H1 (cell line): ENCODE measurements around the gene NRN1L. TPM values are rescaled to one million over a fixed set of nuclear protein-coding genes. Genes with fewer than 3 reads are reported as not detected.
A peak's percentile ranks its signal among the peaks of the same experiment; 100 is the strongest.

Experiments
- CTCF ChIA-PET: fragments of 300-600 bp; sonication (Branson Sonifier 250); formaldehyde crosslinking; loops from one replicate; lab custom pipeline; 2021; ENCODE audit not compliant: partially characterized antibody; lab: Charles Lee
- POLR2A ChIA-PET: fragments of 300-600 bp; sonication (Branson Sonifier 250); formaldehyde crosslinking; loops from one replicate; lab custom pipeline; 2021; ENCODE audit warnings: inconsistent platforms; ENCODE audit not compliant: partially characterized antibody; lab: Charles Lee
- DNase-seq, 2 experiments: peaks; one replicate each; pipeline versions ENCODE4 v3.0.0 to v3.0.0-alpha.2; 2010 to 2022; ENCODE audit warnings: low spot score in 2 of 2, low read depth in 1 of 2, mixed read lengths in 1 of 2
- FAIRE-seq: peaks from 2 replicates; lab custom pipeline; 2011; peaks lifted over from hg19 to GRCh38; lab: Jason Lieb, UNC
- H2AFZ ChIP-seq: 2 replicates; pipeline ENCODE4 v1.8.1; 2012; ENCODE audit warnings: low read length, inconsistent platforms
- H2AK5ac ChIP-seq: 2 replicates; pipeline ENCODE4 v1.6.1; 2013; ENCODE audit warnings: low read depth, low read length
- H2BK120ac ChIP-seq: replicated peaks from 2 replicates; pipeline ENCODE3; 2013; ENCODE audit warnings: low read depth, low read length, inconsistent platforms
- H2BK12ac ChIP-seq: 2 replicates; pipeline ENCODE4 v1.6.1; 2013; ENCODE audit warnings: low read depth, low read length
- H2BK15ac ChIP-seq: 2 replicates; pipeline ENCODE4 v1.6.1; 2013; ENCODE audit warnings: low read length
- H2BK20ac ChIP-seq: 2 replicates; pipeline ENCODE4 v1.6.1; 2013; ENCODE audit warnings: low read length
- H2BK5ac ChIP-seq: 2 replicates; pipeline ENCODE4 v1.6.1; 2013; ENCODE audit warnings: low read depth, low read length
- H3K14ac ChIP-seq: 2 replicates; pipeline ENCODE4 v1.6.1; 2013; ENCODE audit warnings: inconsistent platforms; ENCODE audit not compliant: insufficient read length
- H3K18ac ChIP-seq: 2 replicates; pipeline ENCODE4 v1.6.1; 2013; ENCODE audit warnings: low read length; ENCODE audit errors: extremely low read depth
- H3K23ac ChIP-seq: 2 replicates; pipeline ENCODE4 v1.6.1; 2013; ENCODE audit warnings: inconsistent platforms; ENCODE audit not compliant: insufficient read length
- H3K23me2 ChIP-seq: 2 replicates; pipeline ENCODE4 v1.6.1; 2013; ENCODE audit warnings: low read depth, low read length
- H3K27ac ChIP-seq: 2 replicates; pipeline ENCODE4 v1.6.1; 2011; ENCODE audit warnings: low read depth, low read length, inconsistent platforms
- H3K27me3 ChIP-seq, 4 experiments: replicated peaks in 1 of 4; 1 replicate in 1 of 4; 2 replicates in 3 of 4; pipeline versions ENCODE4 v1.6.1 to v1.8.1; 2011 to 2013; ENCODE audit warnings: low read length in 3 of 4, mild to moderate bottlenecking in 3 of 4, inconsistent platforms in 2 of 4, mixed read lengths in 2 of 4, moderate library complexity in 1 of 4; ENCODE audit not compliant: control insufficient read depth in 3 of 4, insufficient read depth in 3 of 4; ENCODE audit errors: extremely low read depth in 1 of 4
- H3K36me3 ChIP-seq, 4 experiments: 2 replicates each; pipeline versions ENCODE4 v1.6.1 to v1.8.1; 2011 to 2013; ENCODE audit warnings: mild to moderate bottlenecking in 4 of 4, low read length in 3 of 4, moderate library complexity in 2 of 4, control low read depth in 1 of 4, inconsistent platforms in 1 of 4; ENCODE audit not compliant: insufficient read depth in 4 of 4, control insufficient read depth in 2 of 4
- H3K4ac ChIP-seq: replicated peaks from 2 replicates; pipeline ENCODE3; 2013; ENCODE audit warnings: low read length, low read depth, mixed read lengths, inconsistent platforms; ENCODE audit not compliant: insufficient read length
- H3K4me1 ChIP-seq, 4 experiments: replicated peaks in 1 of 4; 1 replicate in 1 of 4; 2 replicates in 3 of 4; pipeline versions ENCODE4 v1.6.1 to v1.8.1; 2011 to 2013; ENCODE audit warnings: low read length in 3 of 4, inconsistent platforms in 2 of 4, mixed read lengths in 1 of 4; ENCODE audit not compliant: insufficient read depth in 4 of 4, control insufficient read depth in 3 of 4
- H3K4me2 ChIP-seq, 2 experiments: 2 replicates each; pipeline versions ENCODE4 v1.6.1 to v1.8.1; 2011 to 2013; ENCODE audit warnings: low read depth in 2 of 2, low read length in 2 of 2, control low read depth in 1 of 2, inconsistent platforms in 1 of 2, mild to moderate bottlenecking in 1 of 2; ENCODE audit not compliant: insufficient read depth in 1 of 2
- H3K4me3 ChIP-seq, 4 experiments: fragments of 200-600, 300-600 bp in 1 of 4; sonication (generic), shearing (Covaris generic), sonication (Bioruptor Twin) in 1 of 4; 2 replicates each; pipeline versions ENCODE4 v1.5.1 to v1.8.1; 2011 to 2016; ENCODE audit warnings: low read length in 4 of 4, low read depth in 3 of 4, control low read depth in 2 of 4, inconsistent platforms in 2 of 4, mild to moderate bottlenecking in 2 of 4, mixed read lengths in 1 of 4, moderate library complexity in 1 of 4; ENCODE audit not compliant: insufficient read depth in 2 of 4; ENCODE audit errors: extremely low read depth in 1 of 4
- H3K56ac ChIP-seq: replicated peaks from 2 replicates; pipeline ENCODE3; 2013; ENCODE audit warnings: low read depth, mild to moderate bottlenecking, mixed read lengths, low read length, inconsistent platforms; ENCODE audit not compliant: insufficient read length
- H3K79me1 ChIP-seq: 2 replicates; pipeline ENCODE4 v1.6.1; 2013; ENCODE audit warnings: low read depth, low read length, control low read depth
- H3K79me2 ChIP-seq, 2 experiments: 2 replicates each; pipeline versions ENCODE4 v1.6.1 to v1.8.1; 2012 to 2013; ENCODE audit warnings: low read length in 2 of 2, mild to moderate bottlenecking in 2 of 2, inconsistent platforms in 1 of 2; ENCODE audit not compliant: insufficient read depth in 2 of 2, control insufficient read depth in 1 of 2
- H3K9ac ChIP-seq, 4 experiments: replicated peaks in 1 of 4; 1 replicate in 1 of 4; 2 replicates in 3 of 4; pipeline versions ENCODE4 v1.6.1 to v1.8.1; 2011 to 2013; ENCODE audit warnings: low read depth in 3 of 4, low read length in 3 of 4, control low read depth in 2 of 4, mild to moderate bottlenecking in 2 of 4, moderate library complexity in 2 of 4, inconsistent platforms in 1 of 4; ENCODE audit errors: extremely low read depth in 1 of 4
- H3K9me3 ChIP-seq, 2 experiments: 2 replicates each; pipeline versions ENCODE4 v1.6.1 to v1.8.1; 2012 to 2013; ENCODE audit warnings: mild to moderate bottlenecking in 2 of 2, moderate library complexity in 2 of 2, control low read depth in 1 of 2, inconsistent platforms in 1 of 2, low read depth in 1 of 2, low read length in 1 of 2, mixed read lengths in 1 of 2; ENCODE audit not compliant: insufficient read depth in 2 of 2
- H4K20me1 ChIP-seq, 2 experiments: replicated peaks in 1 of 2; 2 replicates each; pipeline versions ENCODE3 to v1.8.1; 2011 to 2013; ENCODE audit warnings: inconsistent platforms in 2 of 2, low read length in 2 of 2, mild to moderate bottlenecking in 1 of 2; ENCODE audit not compliant: insufficient read depth in 2 of 2, control insufficient read depth in 1 of 2
- H4K5ac ChIP-seq: 2 replicates; pipeline ENCODE4 v1.6.1; 2013; ENCODE audit warnings: low read length, low read depth, mixed read lengths, inconsistent platforms; ENCODE audit not compliant: insufficient read length
- H4K8ac ChIP-seq: 2 replicates; pipeline ENCODE4 v1.8.0; 2013; ENCODE audit warnings: mild to moderate bottlenecking, moderate library complexity, low read length, inconsistent platforms; ENCODE audit not compliant: insufficient read depth; ENCODE audit errors: extremely low read depth
- H4K91ac ChIP-seq: replicated peaks from 2 replicates; pipeline ENCODE3; 2013; ENCODE audit warnings: low read length, mixed read lengths, inconsistent platforms; ENCODE audit not compliant: insufficient read length
- BACH1 ChIP-seq: IDR thresholded peaks from 2 replicates; pipeline ENCODE4 v1.6.1; 2012; ENCODE audit warnings: low read length, improper control_type of control experiment
- BCL11A ChIP-seq, 2 experiments: IDR thresholded peaks; one replicate each; pipeline ENCODE4 v1.6.1; 2011; ENCODE audit warnings: low read depth in 2 of 2, low read length in 2 of 2, mild to moderate bottlenecking in 2 of 2
- CEBPB ChIP-seq: IDR thresholded peaks from 2 replicates; pipeline ENCODE4 v1.6.1; 2012; ENCODE audit warnings: low read depth, low read length
- CREB1 ChIP-seq: IDR thresholded peaks from 2 replicates; pipeline ENCODE4 v1.6.1; 2012; ENCODE audit warnings: inconsistent platforms
- EGR1 ChIP-seq: IDR thresholded peaks from 2 replicates; pipeline ENCODE4 v1.6.1; 2011; ENCODE audit warnings: low read depth, low read length, borderline replicate concordance
- GABPA ChIP-seq: IDR thresholded peaks from 2 replicates; pipeline ENCODE4 v1.6.1; 2011; ENCODE audit warnings: mild to moderate bottlenecking, low read length, moderate library complexity, borderline replicate concordance; ENCODE audit not compliant: insufficient read depth
- JUND ChIP-seq: IDR thresholded peaks from 2 replicates; pipeline ENCODE4 v1.6.1; 2011; ENCODE audit warnings: mild to moderate bottlenecking, improper control_type of control experiment, low read length
- KDM5A ChIP-seq: fragments of 200-600 bp; IDR thresholded peaks from 2 replicates; pipeline ENCODE4 v1.7.1; 2012; ENCODE audit warnings: mild to moderate bottlenecking, low read length, inconsistent platforms, mixed read lengths
- TBP ChIP-seq: IDR thresholded peaks from 2 replicates; pipeline ENCODE4 v1.6.1; 2011; ENCODE audit warnings: low read depth, low read length, improper control_type of control experiment
- WGBS, 2 experiments: shearing (Covaris generic) in 1 of 2; methylation state at CpG; one replicate each; pipeline versions ENCODE4 v1.1.6 to v1.1.7; 2013 to 2015; ENCODE audit warnings: low lambda C conversion rate in 2 of 2, mixed read lengths in 2 of 2, inconsistent platforms in 1 of 2, low coverage in 1 of 2, missing lambda C conversion rate in 1 of 2; ENCODE audit not compliant: insufficient replicate concordance in 2 of 2, insufficient coverage in 1 of 2, insufficient read length in 1 of 2; ENCODE audit errors: extremely low coverage in 1 of 2, missing lambda C conversion rate in 1 of 2; 5-methylcytosine and 5-hydroxymethylcytosine counted together
- polyA plus RNA-seq, 7 experiments: library from polyadenylated mRNA; depleted of rRNA in 3 of 7; stranded (reverse) in 5 of 7; unstranded in 2 of 7; fragments of >200 nt in 5 of 7; fragments of 200-250 nt in 2 of 7; gene quantifications; 1 replicate in 5 of 7; 2 replicates in 1 of 7; 4 replicates in 1 of 7; pipeline versions ENCODE4 v1.2.1 to v1.2.3, GENCODE V29; 2011 to 2013; ENCODE audit warnings: missing spikeins in 2 of 7, mixed read lengths in 2 of 7
- total RNA-seq: library from RNA; stranded (reverse); fragmentation: NEBNext Ultra II Directional; extraction: Animal tissue kit (Norgen Biotek cat#: 25700); gene quantifications from 2 replicates; pipeline ENCODE4 v1.2.1, GENCODE V29; 2021

NRN1L gene
- total and polyA plus RNA-seq, 2 of the 8 experiments (the other 6 are each of a cell fraction or from before 2014, with no cell fraction given): 4.1 to 35.2 TPM

GRCh38 chr16:67871256-67871655 lies 13.4 kb upstream of the NRN1L start:
- 78% methylated on average over 3 of the region's 3 CpGs; no CpG with 5 or more reads in 1 of the 2 experiments for WGBS, 2 experiments
- no peak overlapping the region for H2AK5ac ChIP-seq
- H3K23ac ChIP-seq: no peak overlapping the region
- H2BK20ac ChIP-seq: no peak overlapping the region
- no peak overlapping the region for H2BK12ac ChIP-seq
- 0 out of 2 replicates have a peak overlapping the region, but pooled peaks have one; percentile 14 for H3K27ac ChIP-seq
- peaks cover 0 to 7% (median 3%) of the 10 kb centered on the region in 4 experiments; a peak in 3 of 7 replicates for H3K4me1 ChIP-seq
- no peak overlapping the region for H3K4ac ChIP-seq
- no peak overlapping the region for H3K9ac ChIP-seq
- H4K20me1 ChIP-seq: peaks cover 8 to 9% of the 10 kb centered on the region in 2 experiments
- no peak overlapping the region for H2AFZ ChIP-seq
- H3K18ac ChIP-seq: no peak overlapping the region
- H3K23me2 ChIP-seq: peaks cover 2% of the 10 kb centered on the region; the same call in 1 of the 2 replicates
- H3K14ac ChIP-seq: no peak overlapping the region
- H2BK15ac ChIP-seq: no peak overlapping the region
- H3K27me3 ChIP-seq: no peaks in the 10 kb centered on the region
- H3K79me2 ChIP-seq: peaks cover 3 to 29% of the 10 kb centered on the region in 2 experiments; a peak in 3 of 4 replicates
- H4K8ac ChIP-seq: no peak overlapping the region
- H3K56ac ChIP-seq: no peak overlapping the region
- H3K36me3 ChIP-seq: peaks cover 12 to 47% (median 28%) of the 10 kb centered on the region in 4 experiments
- POLR2A ChIA-PET: interaction anchor here (0.8 to 1.7 kb wide), 10 partner anchors 9 to 365 kb away, joined by 3 to 11 read pairs (median 5); partner anchors contain the start of genes CENPT, ESRP2, GFOD2 and NRN1L
- no peak overlapping the region for H3K4me2 ChIP-seq
- peaks cover 11% of the 10 kb centered on the region for H3K79me1 ChIP-seq
- DNase-seq (no peak), FAIRE-seq (no peak)
- no peak overlapping the region for H4K91ac ChIP-seq
- H2BK120ac ChIP-seq: no peak overlapping the region
- CTCF ChIA-PET: interaction anchor here (0.6 to 1.5 kb wide), 9 partner anchors 9 to 170 kb away, joined by 3 to 10 read pairs (median 4); partner anchors contain the start of gene NRN1L
- no peak overlapping the region for H2BK5ac ChIP-seq
- H4K5ac ChIP-seq: no peak overlapping the region
- no peak for TF ChIP-seq TBP
- TF ChIP-seq KDM5A: no peak
- no peak for TF ChIP-seq GABPA
- no peak for TF ChIP-seq EGR1
- TF ChIP-seq JUND: no peak
- no peak for TF ChIP-seq BCL11A (IDR thresholded peaks at IDR 0.05; ENCODE audit: low read depth in 2 of 2, low read length in 2 of 2)
- TF ChIP-seq CREB1: no peak
- no peak for TF ChIP-seq CEBPB
- TF ChIP-seq BACH1: no peak
- no peak overlapping the region for H3K4me3 ChIP-seq
- no peaks in the 10 kb centered on the region for H3K9me3 ChIP-seq
